Vagina (tissue), 2 donors: ENCODE measurements around the gene HOXB2. TPM values are rescaled to one million over a fixed set of nuclear protein-coding genes. Genes with fewer than 3 reads are reported as not detected.

Source experiments
- DNase-seq, 2 donors: peaks; one replicate each; pipeline ENCODE4 v3.0.0-alpha.2; 2017; ENCODE audit errors: extremely low spot score in 2 of 2
- H3K27ac ChIP-seq: fragments of 200-600 bp; sonication (generic); one replicate; pipeline ENCODE4 v1.5.1; 2019
- H3K27me3 ChIP-seq: fragments of 200-600 bp; sonication (generic); one replicate; pipeline ENCODE4 v1.5.1; 2019
- H3K36me3 ChIP-seq, 2 donors: fragments of 200-600 bp; sonication (generic); one replicate each; pipeline ENCODE4 v1.5.1; 2017 to 2019
- H3K4me1 ChIP-seq: fragments of 200-600 bp; sonication (generic); one replicate; pipeline ENCODE4 v1.5.1; 2019
- H3K4me3 ChIP-seq, 2 donors: fragments of 200-600 bp; sonication (generic); 1 replicate in 1 of 2; 2 replicates in 1 of 2; pipeline ENCODE4 v1.5.1; 2016 to 2019
- H3K9me3 ChIP-seq: fragments of 200-600 bp; sonication (generic); one replicate; pipeline ENCODE4 v1.5.1; 2019
- CTCF ChIP-seq, 3 experiments: fragments of 450-650 bp in 2 of 3; fragments of 200-600 bp in 1 of 3; sonication (generic) in 1 of 3; IDR thresholded peaks; one replicate each; pipeline ENCODE4 v1.5.1; 2017 to 2019; ENCODE audit warnings: antibody characterized with exemption in 3 of 3, mild to moderate bottlenecking in 2 of 3, moderate library complexity in 2 of 3
- POLR2A ChIP-seq, 2 donors: fragments of 450-650 bp; IDR thresholded peaks; one replicate each; pipeline ENCODE4 v1.6.1; 2017; ENCODE audit warnings: antibody characterized with exemption in 2 of 2, mild to moderate bottlenecking in 2 of 2, moderate library complexity in 2 of 2
- POLR2AphosphoS5 ChIP-seq, 2 donors: sonication (generic); formaldehyde crosslinking; IDR thresholded peaks; one replicate each; pipeline ENCODE4 v1.9.0; 2017; ENCODE audit warnings: antibody characterized with exemption in 2 of 2, mild to moderate bottlenecking in 2 of 2, low read depth in 1 of 2; ENCODE audit not compliant: insufficient read depth in 1 of 2
- intact Hi-C: fragments of 100-400 bp; cut with DNase I; formaldehyde crosslinking; loops from one replicate; pipeline ENCODE4 v1.15.1; 2023
- total RNA-seq: library from RNA; depleted of rRNA; stranded (reverse); fragments of >200 nt; gene quantifications from one replicate; pipeline ENCODE4 v1.2.3, GENCODE V29; 2016

Gene HOXB2
- total RNA-seq, 1 donor from 2014 or later: 14.2 TPM

GRCh38 chr17:48522031-48522653 lies 22.8 kb downstream of the HOXB2 start:
- no peak for DNase-seq
- Histone ChIP-seq H3K4me1 (peaks cover 6% of the 10 kb centered on the region), H3K9me3 (no peaks in the 10 kb centered on the region), H3K36me3 (no peaks in the 10 kb centered on the region), H3K27me3 (no peaks in the 10 kb centered on the region), H3K4me3 (no peak overlapping the region), H3K27ac (no peak overlapping the region)
- TF ChIP-seq POLR2AphosphoS5 (IDR thresholded peaks at IDR 0.05; ENCODE audit: insufficient read depth in 1 of 2, low read depth in 1 of 2) (no peak), CTCF (IDR thresholded peaks at IDR 0.05) (no peak), POLR2A (IDR thresholded peaks at IDR 0.05) (no peak)
- intact Hi-C loops: no loop called here

GRCh38 chr17:48520631-48521079 lies 24.3 kb downstream of the HOXB2 start:
- Histone ChIP-seq H3K9me3 (no peaks in the 10 kb centered on the region), H3K4me1 (no peaks in the 10 kb centered on the region), H3K27me3 (no peaks in the 10 kb centered on the region), H3K27ac (no peak overlapping the region), H3K4me3 (no peak overlapping the region), H3K36me3 (no peaks in the 10 kb centered on the region)
- no peak for DNase-seq
- intact Hi-C loops: no loop called here
- TF ChIP-seq POLR2A (IDR thresholded peaks at IDR 0.05) (no peak), CTCF (IDR thresholded peaks at IDR 0.05) (no peak), POLR2AphosphoS5 (IDR thresholded peaks at IDR 0.05; ENCODE audit: insufficient read depth in 1 of 2, low read depth in 1 of 2) (no peak)

- intact Hi-C loops: loop anchor here (1.0 kb wide), 1 partner anchor 22 kb away; no protein-coding TSS in a partner anchor
- Histone ChIP-seq H3K4me1 (no peaks in the 10 kb centered on the region), H3K4me3 (no peak overlapping the region), H3K27ac (no peak overlapping the region), H3K36me3 (no peaks in the 10 kb centered on the region), H3K9me3 (no peaks in the 10 kb centered on the region), H3K27me3 (no peaks in the 10 kb centered on the region)
- no peak for DNase-seq
- TF ChIP-seq POLR2A (IDR thresholded peaks at IDR 0.05) (no peak), POLR2AphosphoS5 (IDR thresholded peaks at IDR 0.05; ENCODE audit: insufficient read depth in 1 of 2, low read depth in 1 of 2) (no peak)
These were observed 25.5 kb downstream of the HOXB2 start for GRCh38 chr17:48519427-48519826.

GRCh38 chr17:48517478-48517877 lies 27.4 kb downstream of the HOXB2 start:
- Histone ChIP-seq H3K27ac (no peak overlapping the region), H3K36me3 (no peaks in the 10 kb centered on the region), H3K9me3 (no peaks in the 10 kb centered on the region), H3K4me3 (no peak overlapping the region), H3K4me1 (no peaks in the 10 kb centered on the region), H3K27me3 (no peaks in the 10 kb centered on the region)
- intact Hi-C loops: no loop called here
- DNase-seq: no peak
- TF ChIP-seq CTCF (IDR thresholded peaks at IDR 0.05): no peak

- no peak overlapping the region for H3K27ac ChIP-seq
- TF ChIP-seq POLR2AphosphoS5 (IDR thresholded peaks at IDR 0.05; ENCODE audit: insufficient read depth in 1 of 2, low read depth in 1 of 2): no peak
- no peak for TF ChIP-seq CTCF (IDR thresholded peaks at IDR 0.05)
- TF ChIP-seq POLR2A (IDR thresholded peaks at IDR 0.05): no peak
These were observed 28.7 kb downstream of the HOXB2 start for GRCh38 chr17:48515925-48516900.

More at GRCh38 chr17:48515925-48516900, 28.7 kb downstream of the HOXB2 start:
- no peaks in the 10 kb centered on the region for H3K27me3 ChIP-seq
- intact Hi-C loops: no loop called here
- no peaks in the 10 kb centered on the region for H3K4me1 ChIP-seq
- H3K36me3 ChIP-seq: no peaks in the 10 kb centered on the region
- H3K9me3 ChIP-seq: no peaks in the 10 kb centered on the region
- H3K4me3 ChIP-seq: no peak overlapping the region
- no peak for DNase-seq
